HG02870 (cell line): ENCODE data around the gene CCR2.
"Not testable (repeated sequence)": the region's sequence is repeated elsewhere in the genome, so short reads cannot be mapped to it uniquely, and the experiment has no call there.

Source experiments
- ATAC-seq: cut with Tn5 transposase; IDR thresholded peaks from one replicate; pipeline ENCODE4 v1.9.1; 2021; ENCODE audit warnings: mild to moderate bottlenecking, moderate library complexity; ENCODE audit not compliant: unreplicated experiment

CCR2 gene

GRCh38 chr3:46353647-46354410 lies at the start of gene CCR2:
Gene CCR2 (plus strand): TSS chr3:46354111. CDS start chr3:46357528, 3,417 bp downstream.
- ATAC-seq = no peak

- no peak for ATAC-seq
Observed at GRCh38 chr3:46304739-46305138, 49.2 kb upstream of the CCR2 start.

- ATAC-seq = no peak
Observed at GRCh38 chr3:46312991-46313390, 40.9 kb upstream of the CCR2 start.

GRCh38 chr3:46314517-46314916 lies 39.4 kb upstream of the CCR2 start:
- no peak for ATAC-seq

- no peak for ATAC-seq
Observed at GRCh38 chr3:46316206-46316605, 37.7 kb upstream of the CCR2 start.

- ATAC-seq = no peak
Observed at GRCh38 chr3:46318207-46318927, 35.5 kb upstream of the CCR2 start.

- ATAC-seq = no peak
Observed at GRCh38 chr3:46321461-46322104, 32.3 kb upstream of the CCR2 start.

GRCh38 chr3:46324036-46324435 lies 29.9 kb upstream of the CCR2 start:
- no peak for ATAC-seq

GRCh38 chr3:46325645-46326300 lies 28.1 kb upstream of the CCR2 start:
- no peak for ATAC-seq

GRCh38 chr3:46330676-46331075 lies 23.2 kb upstream of the CCR2 start:
- ATAC-seq = not testable (repeated sequence)

- ATAC-seq = no peak
Observed at GRCh38 chr3:46334741-46335478, 19.0 kb upstream of the CCR2 start.

- ATAC-seq = no peak
Observed at GRCh38 chr3:46335541-46335940, 18.4 kb upstream of the CCR2 start.

GRCh38 chr3:46337911-46338310 lies 16.0 kb upstream of the CCR2 start:
- ATAC-seq = no peak

GRCh38 chr3:46338840-46339239 lies 15.1 kb upstream of the CCR2 start:
- ATAC-seq = no peak

- no peak for ATAC-seq
Observed at GRCh38 chr3:46344476-46344875, 9.4 kb upstream of the CCR2 start.

GRCh38 chr3:46348823-46349482 lies 5.0 kb upstream of the CCR2 start:
- ATAC-seq = no peak

- no peak for ATAC-seq
Observed at GRCh38 chr3:46349484-46350261, 4.2 kb upstream of the CCR2 start.

GRCh38 chr3:46350262-46350565 lies 3.7 kb upstream of the CCR2 start:
- ATAC-seq = no peak

- ATAC-seq = no peak
Observed at GRCh38 chr3:46351646-46352045, 2.3 kb upstream of the CCR2 start.

GRCh38 chr3:46353090-46353489 lies 821 bp upstream of the CCR2 start:
- no peak for ATAC-seq
